CD14-positive monocyte (primary cell): ENCODE measurements around the gene SLC36A1. TPM values are rescaled to one million over a fixed set of nuclear protein-coding genes. Genes with fewer than 3 reads are reported as not detected.

Experiments used
- DNase-seq, 3 donors: peaks; one replicate each; pipeline ENCODE4 v3.0.0-alpha.2; 2011 to 2022
- H2AFZ ChIP-seq: 2 replicates; pipeline ENCODE4 v1.6.0; 2012; ENCODE audit warnings: mild to moderate bottlenecking, low read depth, low read length, inconsistent platforms; ENCODE audit not compliant: insufficient read depth, poor library complexity, severe bottlenecking
- H3K27ac ChIP-seq, 2 donors: 1 replicate in 1 of 2; 2 replicates in 1 of 2; pipeline ENCODE4 v1.5.1; 2012 to 2013; ENCODE audit warnings: low read length in 2 of 2, control low read depth in 1 of 2, inconsistent platforms in 1 of 2, low read depth in 1 of 2, mild to moderate bottlenecking in 1 of 2
- H3K27me3 ChIP-seq, 2 donors: one replicate each; pipeline versions ENCODE4 v1.6.0 to v1.6.1; 2011 to 2013; ENCODE audit warnings: low read length in 2 of 2; ENCODE audit not compliant: control insufficient read depth in 2 of 2, insufficient read depth in 2 of 2
- H3K36me3 ChIP-seq, 2 donors: replicated peaks in 1 of 2; 1 replicate in 1 of 2; 2 replicates in 1 of 2; pipeline versions ENCODE4 v1.5.1 to v1.6.1; 2012 to 2013; ENCODE audit warnings: low read length in 2 of 2, control low read depth in 1 of 2, inconsistent platforms in 1 of 2, mild to moderate bottlenecking in 1 of 2; ENCODE audit not compliant: insufficient read depth in 2 of 2, control insufficient read depth in 1 of 2
- H3K4me1 ChIP-seq, 2 donors: 1 replicate in 1 of 2; 2 replicates in 1 of 2; pipeline versions ENCODE4 v1.5.1 to v1.6.1; 2012 to 2013; ENCODE audit warnings: low read length in 2 of 2, control low read depth in 1 of 2, inconsistent platforms in 1 of 2, mild to moderate bottlenecking in 1 of 2, moderate library complexity in 1 of 2; ENCODE audit not compliant: insufficient read depth in 2 of 2, control insufficient read depth in 1 of 2
- H3K4me2 ChIP-seq: replicated peaks from 2 replicates; pipeline ENCODE3; 2012; ENCODE audit warnings: low read length, moderate library complexity, mild to moderate bottlenecking; ENCODE audit not compliant: poor library complexity, severe bottlenecking; ENCODE audit errors: extremely low read depth
- H3K4me3 ChIP-seq, 3 experiments: fragments of 200-600 bp in 1 of 3; sonication (generic) in 1 of 3; replicated peaks in 1 of 3; 1 replicate in 2 of 3; 2 replicates in 1 of 3; pipeline ENCODE4 v1.5.1; 2011 to 2013; ENCODE audit warnings: low read length in 3 of 3, mild to moderate bottlenecking in 3 of 3, control low read depth in 2 of 3, low read depth in 2 of 3, inconsistent platforms in 1 of 3, moderate library complexity in 1 of 3
- H3K79me2 ChIP-seq: 2 replicates; pipeline ENCODE4 v1.6.0; 2012; ENCODE audit warnings: mild to moderate bottlenecking, control low read depth, inconsistent platforms, low read length, moderate library complexity; ENCODE audit not compliant: insufficient read depth
- H3K9ac ChIP-seq: 2 replicates; pipeline ENCODE4 v1.6.0; 2017; ENCODE audit warnings: low read length, mild to moderate bottlenecking; ENCODE audit not compliant: insufficient read depth, poor library complexity, severe bottlenecking
- H3K9me3 ChIP-seq, 2 donors: replicated peaks in 1 of 2; 1 replicate in 1 of 2; 2 replicates in 1 of 2; pipeline versions ENCODE4 v1.5.1 to v1.6.1; 2012 to 2013; ENCODE audit warnings: low read length in 2 of 2, control low read depth in 1 of 2; ENCODE audit not compliant: control insufficient read depth in 1 of 2, insufficient read depth in 1 of 2
- H4K20me1 ChIP-seq: 2 replicates; pipeline ENCODE4 v1.6.0; 2012; ENCODE audit warnings: mild to moderate bottlenecking, low read length, control low read depth, moderate library complexity; ENCODE audit not compliant: insufficient read depth
- H3K27ac Mint-ChIP-seq, 7 donors: one replicate each; pipeline ENCODE4 v1.8.0; 2020; ENCODE audit warnings: mild to moderate bottlenecking in 7 of 7, mixed read lengths in 7 of 7, moderate library complexity in 6 of 7, inconsistent platforms in 2 of 7
- H3K27me3 Mint-ChIP-seq, 3 donors: one replicate each; pipeline ENCODE4 v1.8.0; 2021 to 2022; ENCODE audit warnings: low read depth in 3 of 3, mild to moderate bottlenecking in 3 of 3, mixed read lengths in 3 of 3, moderate library complexity in 3 of 3, inconsistent platforms in 1 of 3
- H3K36me3 Mint-ChIP-seq, 2 donors: one replicate each; pipeline ENCODE4 v1.8.0; 2020; ENCODE audit warnings: mixed read lengths in 2 of 2, inconsistent platforms in 1 of 2, mild to moderate bottlenecking in 1 of 2
- H3K4me1 Mint-ChIP-seq: one replicate; pipeline ENCODE4 v1.8.0; 2020; ENCODE audit warnings: mild to moderate bottlenecking, mixed read lengths
- H3K4me3 Mint-ChIP-seq, 2 donors: one replicate each; pipeline ENCODE4 v1.8.0; 2020; ENCODE audit warnings: mild to moderate bottlenecking in 2 of 2, mixed read lengths in 2 of 2, moderate library complexity in 1 of 2
- H3K9me3 Mint-ChIP-seq, 7 donors: one replicate each; pipeline ENCODE4 v1.8.0; 2020 to 2022; ENCODE audit warnings: mixed read lengths in 7 of 7, mild to moderate bottlenecking in 6 of 7, moderate library complexity in 6 of 7, inconsistent platforms in 2 of 7
- CTCF ChIP-seq: fragments of 200-600 bp; IDR thresholded peaks from one replicate; pipeline ENCODE4 v1.8.0; 2022; ENCODE audit warnings: antibody characterized with exemption, mild to moderate bottlenecking
- WGBS: methylation state at CpG from one replicate; pipeline ENCODE4 v1.1.5; 2013; ENCODE audit warnings: missing lambda C conversion rate; ENCODE audit not compliant: insufficient coverage; 5-methylcytosine and 5-hydroxymethylcytosine counted together
- intact Hi-C, 2 donors: fragments of 100-400 bp; cut with micrococcal nuclease; formaldehyde crosslinking; loops; one replicate each; pipeline versions ENCODE4 v1.15.0 to v1.15.1; 2023
- polyA plus RNA-seq, 3 donors: library from polyadenylated mRNA; depleted of rRNA in 1 of 3; unstranded in 2 of 3; stranded (reverse) in 1 of 3; fragments of 300-500 nt in 2 of 3; fragments of >200 nt in 1 of 3; fragmentation: Illumina TruSeq in 2 of 3; gene quantifications; 1 replicate in 2 of 3; 2 replicates in 1 of 3; pipeline ENCODE4 v1.2.3, GENCODE V29; 2012 to 2021

SLC36A1 gene
- polyA plus RNA-seq, 3 donors, result 5.3 to 29.4 (median 6.8) TPM

- H3K4me1 Mint-ChIP-seq, result no peaks in the 10 kb centered on the region
- Histone ChIP-seq H3K4me3 (no peak overlapping the region), H4K20me1 (no peaks in the 10 kb centered on the region), H3K79me2 (no peaks in the 10 kb centered on the region), H3K4me2 (no peak overlapping the region), H3K27ac (no peak overlapping the region), H3K4me1 (no peaks in the 10 kb centered on the region), H3K9ac (no peak overlapping the region), H2AFZ (no peak overlapping the region), H3K27me3 (no peaks in the 10 kb centered on the region), H3K9me3 (no peaks in the 10 kb centered on the region), H3K36me3 (no peaks in the 10 kb centered on the region)
- H3K4me3 Mint-ChIP-seq, result no peak overlapping the region
- no peak for DNase-seq
- intact Hi-C loops, result loop anchor here in 1 of 2 donors (10.0 kb wide), 1 partner anchor 127 kb away; no protein-coding TSS in a partner anchor
- WGBS, result 93% methylated on average over 1 of the region's 2 CpGs
- no peak for TF ChIP-seq CTCF
- peaks cover 0 to under 1% (median 0%) of the 10 kb centered on the region in 3 donors for H3K27me3 Mint-ChIP-seq
- peak overlapping the region in 1 of 7 donors; percentile 48 for H3K27ac Mint-ChIP-seq
- peaks cover 0 to 2% (median 0%) of the 10 kb centered on the region in 7 donors for H3K9me3 Mint-ChIP-seq
- peaks cover 0 to 3% of the 10 kb centered on the region in 2 donors for H3K36me3 Mint-ChIP-seq
Observed at GRCh38 chr5:151528153-151528552, 80.8 kb downstream of the SLC36A1 start.

GRCh38 chr5:151528996-151529395 is 81.6 kb downstream of the SLC36A1 start:
- peaks cover 0 to 2% (median 0%) of the 10 kb centered on the region in 3 donors for H3K27me3 Mint-ChIP-seq

More at GRCh38 chr5:151528996-151529395, 81.6 kb downstream of the SLC36A1 start:
- DNase-seq, result no peak
- H3K79me2 ChIP-seq, result no peaks in the 10 kb centered on the region
- no peak overlapping the region for H3K9ac ChIP-seq
- Mint-ChIP-seq H3K27ac (peak overlapping the region in 1 of 7 donors; percentile 34), H3K4me3 (no peak overlapping the region), H3K36me3 (peaks cover 0 to 3% of the 10 kb centered on the region in 2 donors), H3K4me1 (no peaks in the 10 kb centered on the region), H3K9me3 (peaks cover 0 to 2% (median 0%) of the 10 kb centered on the region in 7 donors)
- 87% methylated on average over 6 of the region's 7 CpGs for WGBS
- H3K4me1 ChIP-seq, result no peaks in the 10 kb centered on the region
- H3K36me3 ChIP-seq, result no peaks in the 10 kb centered on the region
- intact Hi-C loops, result loop anchor here in 1 of 2 donors (10.0 kb wide), 1 partner anchor 126 kb away; no protein-coding TSS in a partner anchor
- H4K20me1 ChIP-seq, result no peaks in the 10 kb centered on the region
- H3K9me3 ChIP-seq, result no peaks in the 10 kb centered on the region
- no peaks in the 10 kb centered on the region for H3K27me3 ChIP-seq
- H3K4me3 ChIP-seq, result no peak overlapping the region
- no peak overlapping the region for H3K4me2 ChIP-seq
- H3K27ac ChIP-seq, result no peak overlapping the region
- H2AFZ ChIP-seq, result no peak overlapping the region
- TF ChIP-seq CTCF, result no peak
